GM21737 (cell line): ENCODE results near the gene MORF4L2.

ENCODE experiments used
- ATAC-seq: cut with Tn5 transposase; IDR thresholded peaks from one replicate; pipeline ENCODE4 v1.9.1; 2021; ENCODE audit warnings: mild to moderate bottlenecking, moderate library complexity; ENCODE audit not compliant: unreplicated experiment

The MORF4L2 gene

GRCh38 chrX:103637604-103638338 lies 48.7 kb downstream of the MORF4L2 start:
- ATAC-seq: no peak

DNA sequence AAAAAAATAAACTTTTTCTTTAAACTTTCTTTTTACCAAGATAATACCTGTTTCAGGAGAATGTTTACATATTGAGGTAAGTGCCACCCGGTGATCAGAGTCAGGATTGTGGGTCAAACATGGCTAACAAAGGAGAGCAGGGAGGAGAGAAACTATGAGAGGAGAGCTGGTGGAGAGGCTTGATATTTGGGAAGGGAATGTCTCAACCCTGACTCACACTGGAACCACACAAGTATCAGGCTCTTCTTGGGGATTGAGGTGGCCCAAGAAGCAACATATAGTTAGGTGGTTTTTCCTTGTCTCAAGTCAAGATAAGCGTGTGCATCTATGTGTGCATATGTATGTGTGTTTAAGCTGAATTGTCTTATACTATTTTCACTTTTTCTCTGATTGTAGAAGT lies 51.1 kb downstream of the MORF4L2 start:
- ATAC-seq: no peak

DNA sequence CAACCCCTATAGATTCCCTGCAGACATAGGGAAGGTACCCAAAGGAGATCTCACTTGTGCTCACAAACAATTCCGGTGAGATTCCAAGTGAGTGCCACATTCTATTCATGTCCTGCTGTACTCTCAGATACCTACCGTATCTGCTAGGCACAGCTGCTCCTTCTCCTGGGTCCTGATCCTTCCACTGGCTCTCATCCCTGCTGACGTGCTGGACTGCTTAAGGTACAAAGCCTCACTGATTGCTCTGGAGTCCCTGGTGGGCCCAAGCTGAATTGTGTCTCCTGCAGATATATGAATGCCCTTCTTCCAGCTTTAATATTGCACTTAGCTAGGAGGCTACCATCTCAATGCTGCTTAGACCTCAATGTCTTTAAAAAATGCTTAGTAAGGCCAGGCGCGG lies 55.4 kb downstream of the MORF4L2 start:
- no peak for ATAC-seq

DNA sequence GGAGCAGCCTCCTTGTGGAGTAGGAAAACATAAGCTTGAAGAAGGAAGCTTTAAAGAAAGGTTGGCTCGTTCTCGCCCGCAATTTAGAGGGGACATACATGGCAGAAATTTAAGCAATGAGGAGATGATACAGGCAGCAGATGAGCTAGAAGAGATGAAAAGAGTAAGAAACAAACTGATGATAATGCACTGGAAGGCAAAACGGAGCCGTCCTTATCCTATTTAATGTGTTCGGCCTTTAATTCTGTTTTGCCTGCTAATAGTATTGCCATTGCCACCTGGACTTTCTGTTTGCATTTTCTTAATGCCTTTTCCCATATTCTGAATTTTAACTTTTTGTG lies 56.4 kb downstream of the MORF4L2 start:
- ATAC-seq: no peak

DNA sequence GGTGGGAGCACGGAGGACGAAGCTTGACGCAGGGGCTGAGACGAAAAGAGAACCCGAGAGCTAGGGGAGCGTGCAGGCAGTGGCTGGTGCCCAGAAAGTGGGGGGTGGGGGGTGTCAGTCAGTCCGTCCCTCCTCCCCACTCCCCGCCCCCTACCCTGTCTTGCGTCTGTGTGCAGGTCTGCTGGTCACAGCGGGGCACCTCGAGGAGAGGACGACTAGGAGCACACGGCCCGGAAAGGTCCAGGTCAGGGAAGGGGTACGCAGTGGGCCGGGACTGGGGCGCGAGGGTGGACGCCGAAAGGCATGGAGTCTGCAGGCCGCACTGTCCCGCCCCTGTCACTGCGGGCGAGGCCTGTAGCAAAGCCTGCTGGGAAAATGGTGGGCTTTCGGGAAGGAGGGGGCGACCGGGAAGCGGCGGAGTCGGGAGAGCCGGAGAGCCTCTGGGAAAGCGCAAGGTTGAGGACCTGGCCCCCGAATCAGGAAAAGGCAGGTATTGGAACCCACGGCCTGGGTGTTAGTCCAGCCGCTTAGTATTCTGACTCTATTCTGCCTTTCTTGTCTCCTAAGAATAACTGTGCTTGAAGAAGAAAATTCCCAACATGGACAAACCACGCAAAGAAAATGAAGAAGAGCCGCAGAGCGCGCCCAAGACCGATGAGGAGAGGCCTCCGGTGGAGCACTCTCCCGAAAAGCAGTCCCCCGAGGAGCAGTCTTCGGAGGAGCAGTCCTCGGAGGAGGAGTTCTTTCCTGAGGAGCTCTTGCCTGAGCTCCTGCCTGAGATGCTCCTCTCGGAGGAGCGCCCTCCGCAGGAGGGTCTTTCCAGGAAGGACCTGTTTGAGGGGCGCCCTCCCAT lies 57.0 kb downstream of the MORF4L2 start:
- no peak for ATAC-seq

DNA sequence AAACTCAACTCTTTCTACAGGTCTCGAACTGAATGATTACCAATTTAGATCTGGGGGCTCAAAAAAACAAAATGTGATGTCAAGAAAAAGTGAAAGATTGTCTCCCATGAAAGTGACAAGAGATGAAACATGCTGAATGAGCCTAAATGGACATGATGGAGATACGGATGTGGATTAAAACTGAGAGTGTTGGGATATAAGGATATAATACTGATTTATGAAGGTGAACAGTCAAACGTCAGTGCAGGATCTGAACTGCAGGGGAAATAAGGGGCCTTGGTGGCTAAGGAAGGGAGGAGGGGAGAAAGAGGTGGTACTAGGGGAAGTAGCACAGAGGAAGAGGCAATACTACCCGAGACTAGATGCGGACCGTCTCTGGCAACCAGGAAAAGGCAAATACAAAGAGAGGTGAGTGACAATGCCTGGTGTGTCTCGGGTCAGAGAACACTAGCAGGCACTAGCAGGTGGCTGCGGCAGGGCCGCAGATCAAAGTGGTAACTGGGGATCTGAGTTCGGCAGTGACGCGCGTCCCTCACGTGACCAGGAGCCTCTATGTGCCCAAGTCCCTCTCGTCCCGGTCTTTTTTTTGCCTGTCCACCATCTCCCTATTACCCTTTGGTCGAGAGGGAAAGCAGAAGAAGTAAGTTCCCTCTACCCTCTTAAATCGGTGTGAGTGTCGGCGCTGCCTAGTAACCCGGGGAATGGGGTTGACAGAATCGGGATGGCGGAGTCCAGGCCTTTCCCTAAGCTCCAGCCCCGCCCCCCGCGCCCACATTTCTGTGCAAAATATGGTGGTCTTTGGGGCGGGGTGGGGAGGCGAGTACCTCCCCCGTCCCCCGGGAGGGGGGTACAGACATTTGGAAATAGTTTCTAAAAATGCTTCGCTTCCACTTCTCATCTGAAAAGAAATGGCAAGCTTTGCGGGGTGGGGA lies 57.8 kb downstream of the MORF4L2 start, which contains the start of gene TCEAL1:
Gene TCEAL1 (plus strand): TSS at position 590 of the 932 bp plus-strand sequence. CDS start 942 bp downstream, outside the sequence.
- peak; percentile 68 for ATAC-seq

- no peak for ATAC-seq
Measured at GRCh38 chrX:103626855-103627254, 59.6 kb downstream of the MORF4L2 start.
